Testis (tissue), 3 donors: ENCODE measurements around the gene RASL10A. TPM values are rescaled to one million over a fixed set of nuclear protein-coding genes. Genes with fewer than 3 reads are reported as not detected.

ENCODE experiments used
- DNase-seq: peaks from one replicate; pipeline ENCODE4 v3.0.0-alpha.2; 2019
- H3K27ac ChIP-seq, 2 donors: fragments of 200-600 bp; sonication (generic); one replicate each; pipeline ENCODE4 v1.5.1; 2019
- H3K27me3 ChIP-seq: fragments of 200-600 bp; sonication (generic); one replicate; pipeline ENCODE4 v1.5.1; 2019
- H3K36me3 ChIP-seq: fragments of 200-600 bp; sonication (generic); one replicate; pipeline ENCODE4 v1.5.1; 2017; ENCODE audit warnings: low read depth; ENCODE audit errors: missing control alignments
- H3K4me1 ChIP-seq: fragments of 200-600 bp; sonication (generic); one replicate; pipeline ENCODE4 v1.5.1; 2019
- H3K4me3 ChIP-seq, 2 donors: fragments of 200-600 bp; sonication (generic); one replicate each; pipeline ENCODE4 v1.5.1; 2017 to 2019
- H3K9me3 ChIP-seq: fragments of 200-600 bp; sonication (generic); one replicate; pipeline ENCODE4 v1.5.1; 2017
- CTCF ChIP-seq, 3 experiments: fragments of 450-650 bp in 2 of 3; fragments of 200-600 bp in 1 of 3; sonication (generic) in 1 of 3; IDR thresholded peaks; one replicate each; pipeline ENCODE4 v1.5.1; 2016 to 2019; ENCODE audit warnings: antibody characterized with exemption in 3 of 3, mild to moderate bottlenecking in 2 of 3, moderate library complexity in 1 of 3
- POLR2A ChIP-seq: fragments of 450-650 bp; IDR thresholded peaks from one replicate; pipeline ENCODE4 v1.6.1; 2017; ENCODE audit warnings: antibody characterized with exemption, mild to moderate bottlenecking, moderate library complexity
- WGBS, 2 donors: methylation state at CpG; one replicate each; pipeline ENCODE4 v1.1.5; 2018; 5-methylcytosine and 5-hydroxymethylcytosine counted together
- intact Hi-C: fragments of 100-400 bp; cut with DNase I; formaldehyde crosslinking; loops from one replicate; pipeline ENCODE4 v1.15.1; 2023; ENCODE audit warnings: low total_unique reads
- polyA plus RNA-seq: library from polyadenylated mRNA; stranded (reverse); fragments of 350-450 nt; fragmentation: Illumina TruSeq; extraction: RNeasy Lipid Tissue Mini Kit (QIAGEN cat#74804); gene quantifications from one replicate; pipeline ENCODE4 v1.2.3, GENCODE V29; 2014; ENCODE audit warnings: low read depth, low replicate concordance; ENCODE audit not compliant: insufficient read depth
- total RNA-seq, 2 donors: library from RNA; depleted of rRNA; stranded (reverse); fragments of >200 nt; gene quantifications; one replicate each; pipeline ENCODE4 v1.2.3, GENCODE V29; 2016

Gene RASL10A
- total and polyA plus RNA-seq, 3 donors from 2014 or later = 2.2 to 10.4 (median 7.1) TPM

GRCh38 chr22:29313126-29313575 is 2.3 kb downstream of the RASL10A start:
- no peaks in the 10 kb centered on the region for H3K9me3 ChIP-seq
- no peak overlapping the region for H3K27ac ChIP-seq
- peaks cover 50% of the 10 kb centered on the region for H3K4me1 ChIP-seq
- peak overlapping the region in 1 of 2 donors; percentile 47 for H3K4me3 ChIP-seq
- no peaks in the 10 kb centered on the region for H3K27me3 ChIP-seq
- WGBS, 2 donors = 22 to 37% methylated on average over 8 to 9 of the region's 44 CpGs
- no peaks in the 10 kb centered on the region for H3K36me3 ChIP-seq
- peak; percentile 53 to 85 (median 79) for TF ChIP-seq CTCF (IDR thresholded peaks at IDR 0.05)
- TF ChIP-seq POLR2A = no peak
- intact Hi-C loops = no loop called here
- DNase-seq = peak; percentile 60

GRCh38 chr22:29312218-29313125 is 3.0 kb downstream of the RASL10A start:
- no peak overlapping the region for H3K27ac ChIP-seq
- peak overlapping the region in 1 of 2 donors; percentile 47 for H3K4me3 ChIP-seq
- H3K9me3 ChIP-seq = no peaks in the 10 kb centered on the region
- no peaks in the 10 kb centered on the region for H3K36me3 ChIP-seq
- TF ChIP-seq POLR2A (no peak), CTCF (IDR thresholded peaks at IDR 0.05) (no peak)
- DNase-seq = no peak
- H3K4me1 ChIP-seq = peaks cover 57% of the 10 kb centered on the region
- no peaks in the 10 kb centered on the region for H3K27me3 ChIP-seq
- WGBS, 2 donors = 75 to 77% methylated on average over 18 to 25 of the region's 25 CpGs
- intact Hi-C loops = no loop called here

DNA sequence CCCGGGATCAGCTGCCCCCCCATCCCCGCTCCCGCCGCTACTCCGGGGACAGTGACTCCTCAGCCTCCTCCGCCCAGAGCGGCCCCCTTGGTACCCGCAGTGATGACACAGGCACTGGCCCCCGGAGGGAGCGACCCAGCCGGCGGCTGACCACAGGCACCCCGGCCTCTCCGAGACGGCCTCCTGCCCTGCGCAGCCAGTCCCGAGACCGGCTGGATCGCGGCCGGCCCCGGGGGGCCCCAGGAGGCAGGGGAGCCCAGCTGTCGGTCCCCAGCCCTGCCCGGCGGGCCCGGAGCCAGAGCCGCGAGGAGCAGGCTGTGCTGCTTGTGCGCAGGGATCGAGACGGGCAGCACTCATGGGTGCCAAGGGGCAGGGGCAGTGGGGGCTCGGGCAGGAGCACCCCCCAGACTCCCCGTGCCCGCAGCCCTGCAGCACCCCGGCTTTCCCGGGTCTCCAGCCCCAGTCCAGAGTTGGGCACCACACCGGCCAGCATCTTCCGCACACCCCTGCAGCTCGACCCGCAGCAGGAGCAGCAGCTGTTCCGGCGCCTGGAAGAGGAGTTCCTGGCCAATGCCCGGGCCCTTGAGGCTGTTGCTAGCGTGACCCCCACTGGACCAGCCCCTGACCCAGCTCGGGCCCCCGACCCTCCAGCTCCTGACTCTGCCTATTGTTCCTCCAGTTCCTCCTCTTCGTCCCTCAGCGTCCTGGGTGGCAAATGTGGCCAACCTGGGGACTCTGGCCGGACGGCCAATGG is 3.9 kb downstream of the RASL10A start:
- no peak for DNase-seq
- peaks cover 59% of the 10 kb centered on the region for H3K4me1 ChIP-seq
- TF ChIP-seq CTCF (IDR thresholded peaks at IDR 0.05) (no peak), POLR2A (no peak)
- intact Hi-C loops = no loop called here
- no peaks in the 10 kb centered on the region for H3K9me3 ChIP-seq
- no peaks in the 10 kb centered on the region for H3K27me3 ChIP-seq
- no peak overlapping the region for H3K4me3 ChIP-seq
- no peaks in the 10 kb centered on the region for H3K36me3 ChIP-seq
- peak overlapping the region in 1 of 2 donors; percentile 64 for H3K27ac ChIP-seq
- WGBS, 2 donors = 28 to 61% methylated on average over 18 to 32 of the region's 50 CpGs

- no peaks in the 10 kb centered on the region for H3K9me3 ChIP-seq
- H3K36me3 ChIP-seq = no peaks in the 10 kb centered on the region
- H3K4me3 ChIP-seq = no peak overlapping the region
- WGBS, 2 donors = 0 to 22% methylated on average over 1 to 16 of the region's 18 CpGs
- TF ChIP-seq CTCF (IDR thresholded peaks at IDR 0.05) = no peak
- no peak for TF ChIP-seq POLR2A
- DNase-seq = peak; percentile 96
- H3K27me3 ChIP-seq = no peaks in the 10 kb centered on the region
- H3K27ac ChIP-seq = peak overlapping the region; percentile 55 to 64
- H3K4me1 ChIP-seq = peaks cover 63% of the 10 kb centered on the region
- intact Hi-C loops = no loop called here
Measured at GRCh38 chr22:29310863-29311339, 4.6 kb downstream of the RASL10A start.
